ENCODE measurements around the gene ITGAE. TPM values are rescaled to one million over a fixed set of nuclear protein-coding genes. Genes with fewer than 3 reads are reported as not detected.

ITGAE gene, protein sequence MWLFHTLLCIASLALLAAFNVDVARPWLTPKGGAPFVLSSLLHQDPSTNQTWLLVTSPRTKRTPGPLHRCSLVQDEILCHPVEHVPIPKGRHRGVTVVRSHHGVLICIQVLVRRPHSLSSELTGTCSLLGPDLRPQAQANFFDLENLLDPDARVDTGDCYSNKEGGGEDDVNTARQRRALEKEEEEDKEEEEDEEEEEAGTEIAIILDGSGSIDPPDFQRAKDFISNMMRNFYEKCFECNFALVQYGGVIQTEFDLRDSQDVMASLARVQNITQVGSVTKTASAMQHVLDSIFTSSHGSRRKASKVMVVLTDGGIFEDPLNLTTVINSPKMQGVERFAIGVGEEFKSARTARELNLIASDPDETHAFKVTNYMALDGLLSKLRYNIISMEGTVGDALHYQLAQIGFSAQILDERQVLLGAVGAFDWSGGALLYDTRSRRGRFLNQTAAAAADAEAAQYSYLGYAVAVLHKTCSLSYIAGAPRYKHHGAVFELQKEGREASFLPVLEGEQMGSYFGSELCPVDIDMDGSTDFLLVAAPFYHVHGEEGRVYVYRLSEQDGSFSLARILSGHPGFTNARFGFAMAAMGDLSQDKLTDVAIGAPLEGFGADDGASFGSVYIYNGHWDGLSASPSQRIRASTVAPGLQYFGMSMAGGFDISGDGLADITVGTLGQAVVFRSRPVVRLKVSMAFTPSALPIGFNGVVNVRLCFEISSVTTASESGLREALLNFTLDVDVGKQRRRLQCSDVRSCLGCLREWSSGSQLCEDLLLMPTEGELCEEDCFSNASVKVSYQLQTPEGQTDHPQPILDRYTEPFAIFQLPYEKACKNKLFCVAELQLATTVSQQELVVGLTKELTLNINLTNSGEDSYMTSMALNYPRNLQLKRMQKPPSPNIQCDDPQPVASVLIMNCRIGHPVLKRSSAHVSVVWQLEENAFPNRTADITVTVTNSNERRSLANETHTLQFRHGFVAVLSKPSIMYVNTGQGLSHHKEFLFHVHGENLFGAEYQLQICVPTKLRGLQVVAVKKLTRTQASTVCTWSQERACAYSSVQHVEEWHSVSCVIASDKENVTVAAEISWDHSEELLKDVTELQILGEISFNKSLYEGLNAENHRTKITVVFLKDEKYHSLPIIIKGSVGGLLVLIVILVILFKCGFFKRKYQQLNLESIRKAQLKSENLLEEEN
- total RNA-seq, result 9.1 and 21.7 TPM in 2 replicates

DNA sequence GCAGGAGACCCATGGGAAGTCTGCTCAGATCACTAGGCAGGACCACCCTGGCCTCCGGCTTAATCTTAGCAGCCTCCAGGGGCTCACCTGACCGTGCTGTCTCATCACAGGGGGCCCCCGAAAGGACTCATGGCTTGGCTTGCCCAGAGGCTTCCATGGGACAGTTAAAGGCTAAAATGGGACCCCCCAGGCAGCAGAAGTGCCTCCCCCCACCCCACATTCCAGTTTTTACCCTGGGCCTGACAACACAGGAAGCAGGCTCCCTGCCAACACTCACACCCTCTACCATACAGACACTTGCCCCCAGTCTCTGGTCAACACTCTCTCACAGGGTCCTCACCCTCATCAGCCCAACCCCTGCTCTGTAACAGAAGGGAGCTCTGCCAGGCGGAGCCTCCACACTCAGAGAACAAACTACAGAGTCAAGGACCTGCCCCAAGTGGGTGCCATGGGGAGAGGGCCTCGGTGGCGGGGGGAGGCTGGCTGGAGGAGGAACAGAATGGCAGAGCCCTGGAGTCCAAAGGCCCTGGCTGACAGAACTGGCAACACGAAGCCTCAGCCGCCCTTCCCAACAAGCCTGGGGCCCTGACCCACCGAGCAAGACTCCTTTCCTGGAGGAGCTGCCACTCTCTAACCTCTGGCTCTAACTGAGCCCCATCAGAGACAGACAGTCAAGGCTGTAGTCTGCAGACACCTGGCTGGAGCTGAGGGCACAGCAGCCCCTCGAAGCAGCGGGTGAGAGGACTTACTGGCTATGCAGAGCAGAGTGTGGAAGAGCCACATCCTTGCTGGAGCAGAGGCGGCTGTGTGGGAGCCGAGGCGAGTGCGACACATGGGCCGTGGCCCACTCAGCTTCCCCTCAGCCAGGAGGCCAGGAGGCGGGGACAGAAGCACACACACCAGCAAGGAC, at the start of gene ITGAE:
ITGAE (minus strand) TSS at position 827 of the 910 bp plus-strand sequence; CDS start at position 783, 44 bp downstream.

DNA sequence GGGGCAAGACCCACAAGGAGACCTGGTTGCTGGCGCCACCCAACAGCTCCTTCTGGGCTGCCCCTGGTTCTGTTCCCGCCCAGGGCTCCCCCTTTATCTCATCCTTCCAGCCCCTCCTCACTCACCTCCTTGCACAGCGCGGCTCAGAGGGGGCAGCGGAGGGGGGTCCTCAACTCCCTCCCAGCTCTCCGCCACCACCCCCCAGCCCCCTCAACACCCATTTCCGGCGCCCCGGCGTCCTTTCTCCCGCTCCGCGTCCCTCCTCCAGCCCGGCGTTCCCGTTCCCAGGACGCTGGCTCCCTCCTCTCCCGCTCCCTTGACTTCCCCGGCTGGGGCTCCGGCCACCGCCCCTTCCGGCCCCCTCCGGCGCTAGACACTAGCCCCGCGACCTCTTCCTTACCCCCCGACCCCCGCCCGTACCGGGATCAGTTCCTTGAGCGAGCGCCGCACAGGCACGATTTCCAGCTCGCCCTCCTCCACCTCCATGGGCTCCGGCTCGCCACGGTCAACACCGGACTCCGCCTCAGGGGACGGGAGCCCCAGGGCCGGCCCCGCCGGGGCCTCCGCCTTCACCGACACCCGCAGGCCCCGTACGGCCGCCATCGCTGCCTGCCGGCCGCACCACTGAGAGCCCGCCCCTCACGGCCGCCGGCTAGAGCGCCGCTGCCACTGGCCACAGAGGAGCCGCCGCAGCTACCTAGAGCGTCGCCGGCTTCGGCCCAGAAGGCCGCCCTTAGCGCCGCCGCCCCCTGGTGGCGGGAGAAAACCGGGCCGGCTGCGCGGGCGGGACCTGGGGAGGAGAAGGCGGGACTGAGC, 44.8 kb upstream of the ITGAE start, which contains the start of gene NCBP3:
NCBP3 (minus strand) TSS at position 626 of the 816 bp plus-strand sequence; CDS start at position 603, 23 bp downstream.

DNA sequence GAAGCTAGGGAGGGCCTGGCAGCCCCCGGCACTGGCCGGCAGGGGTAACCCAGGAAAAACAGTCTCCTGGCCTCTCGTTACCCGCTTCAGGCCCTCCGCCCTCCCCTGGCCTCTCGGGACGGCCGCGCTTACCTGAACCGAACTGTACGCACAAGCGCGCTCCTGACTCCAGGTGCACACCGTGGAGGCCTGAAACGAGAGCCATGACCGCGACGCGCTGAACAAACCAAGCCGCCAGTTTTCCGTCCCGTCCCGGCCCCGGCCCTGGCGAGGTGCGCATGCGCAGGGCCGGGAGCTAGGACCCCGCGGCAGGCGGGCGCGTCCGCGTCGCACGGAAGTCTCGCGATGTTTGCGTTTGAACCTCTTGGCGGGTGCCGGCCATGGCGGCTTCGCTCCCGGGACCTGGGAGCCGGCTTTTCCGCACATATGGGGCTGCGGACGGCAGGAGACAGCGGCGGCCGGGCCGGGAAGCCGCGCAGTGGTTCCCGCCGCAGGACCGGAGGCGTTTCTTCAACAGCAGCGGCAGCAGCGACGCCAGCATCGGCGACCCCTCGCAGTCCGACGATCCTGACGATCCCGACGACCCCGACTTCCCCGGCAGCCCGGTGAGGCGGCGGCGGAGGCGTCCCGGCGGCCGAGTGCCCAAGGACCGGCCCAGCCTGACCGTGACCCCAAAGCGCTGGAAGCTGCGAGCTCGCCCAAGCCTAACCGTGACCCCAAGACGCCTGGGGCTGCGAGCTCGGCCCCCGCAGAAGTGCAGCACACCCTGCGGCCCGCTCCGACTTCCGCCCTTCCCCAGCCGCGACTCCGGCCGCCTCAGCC, 77.2 kb downstream of the ITGAE start, which contains the start of gene HASPIN:
HASPIN (plus strand) TSS at position 348 of the 822 bp plus-strand sequence; CDS start at position 381, 33 bp downstream.

DNA sequence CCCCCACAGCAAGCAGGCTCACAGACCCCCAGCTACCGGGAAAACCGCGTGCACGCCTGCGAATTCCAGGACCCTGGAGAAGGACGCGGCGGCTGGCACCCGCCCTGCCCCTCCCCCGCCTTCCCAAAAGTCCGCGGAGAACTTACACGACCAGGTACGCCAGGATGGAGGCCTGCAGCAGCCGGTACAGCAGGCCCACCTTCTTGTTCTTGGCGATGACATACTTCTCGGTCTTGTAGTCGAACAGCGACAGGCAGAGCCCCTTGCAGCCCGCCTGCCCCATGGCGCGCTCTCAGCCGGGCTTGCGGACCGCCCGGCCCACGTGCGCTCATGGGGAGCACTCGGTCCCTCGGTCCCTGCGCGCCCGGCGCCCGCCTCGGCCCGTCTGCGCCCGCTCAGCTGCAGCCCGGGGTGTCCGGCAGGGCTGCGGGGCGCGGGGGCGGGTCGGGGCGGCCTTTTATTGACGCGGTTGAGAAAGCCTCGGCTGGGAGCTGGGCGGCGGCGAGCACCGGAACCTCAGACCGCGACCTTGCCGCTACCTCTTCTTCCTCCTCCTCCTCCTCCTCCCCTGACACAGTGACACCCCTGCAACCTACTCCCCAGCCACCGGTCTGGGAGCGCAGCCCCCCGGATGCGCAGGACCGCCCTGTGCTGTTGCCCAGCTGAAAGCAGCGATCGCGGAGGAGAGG, 105.1 kb downstream of the ITGAE start, which contains the start of gene P2RX5:
P2RX5 (minus strand) TSS at position 433 of the 689 bp plus-strand sequence; CDS start at position 283, 150 bp downstream.

DNA sequence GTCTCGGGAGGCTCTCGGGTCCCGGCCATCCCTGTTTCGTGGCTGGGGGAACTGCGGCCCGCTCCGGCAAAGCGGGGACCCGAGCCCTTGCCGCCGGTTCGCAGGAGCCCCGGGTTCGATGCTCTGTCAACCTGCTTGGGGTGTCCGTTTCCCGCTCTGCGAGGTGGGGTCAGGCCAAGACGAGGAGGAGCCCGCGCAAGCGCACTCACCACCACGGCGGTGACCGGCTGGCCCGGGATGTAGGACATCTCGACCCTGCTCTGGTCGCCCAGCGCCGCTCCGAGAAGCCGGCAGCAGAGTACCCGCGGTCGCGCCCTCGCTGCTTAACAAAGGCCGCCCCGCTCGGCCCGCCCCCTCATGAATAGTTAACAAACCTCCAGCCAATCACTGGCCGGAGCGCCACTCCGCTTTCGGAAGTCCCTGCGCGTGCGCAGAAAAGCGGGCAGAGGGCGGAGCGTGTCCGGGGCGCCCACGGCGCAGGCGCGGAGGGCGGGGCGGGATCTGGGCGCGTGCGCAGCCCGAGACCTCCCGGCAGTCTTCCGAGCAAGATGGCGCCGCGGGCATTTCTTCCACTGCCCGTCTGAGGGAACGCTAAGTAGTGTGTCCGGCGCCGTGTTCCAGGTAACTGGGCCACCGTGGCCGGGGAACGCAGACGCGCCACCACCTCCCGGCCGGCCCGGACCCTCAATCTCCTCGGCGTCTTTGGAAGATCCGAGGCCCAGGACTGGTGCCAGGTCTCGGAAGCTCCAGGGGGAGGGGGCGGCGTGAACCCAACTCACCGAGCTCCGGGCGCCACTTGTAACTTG, 132.5 kb downstream of the ITGAE start, which contains the start of the genes EMC6 and TAX1BP3:
EMC6 (plus strand) TSS at position 534 of the 806 bp plus-strand sequence. CDS start 335 bp downstream, outside the sequence.
TAX1BP3 (minus strand) TSS at position 300 of the 806 bp plus-strand sequence; CDS start at position 248, 52 bp downstream.

Other genes starting within 250 kb of the ITGAE start
- gene TRPV3, start 243.4 kb downstream of the ITGAE start, total RNA-seq, result 0.65 and 1.2 TPM in 2 replicates
- gene TRPV1, start 191.8 kb downstream of the ITGAE start, total RNA-seq, result 1.5 and 3.6 TPM in 2 replicates
- 11.3 and 11.4 TPM in 2 replicates for gene SHPK, start 164.9 kb downstream of the ITGAE start, total RNA-seq
- gene CTNS, start 164.4 kb downstream of the ITGAE start, total RNA-seq, result 14.5 and 19.0 TPM in 2 replicates
- gene TAX1BP3, start 132.6 kb downstream of the ITGAE start, total RNA-seq, result 255 and 301 TPM in 2 replicates
- gene EMC6, start 132.4 kb downstream of the ITGAE start, total RNA-seq, result 13.9 and 16.3 TPM in 2 replicates
- 2.5 and 2.7 TPM in 2 replicates for gene P2RX5, start 105.0 kb downstream of the ITGAE start, total RNA-seq
- gene HASPIN, start 77.3 kb downstream of the ITGAE start, total RNA-seq, result 1.2 and 4.1 TPM in 2 replicates
- gene NCBP3, start 45.1 kb upstream of the ITGAE start, total RNA-seq, result 24.6 and 31.0 TPM in 2 replicates
- gene CAMKK1, start 91.9 kb upstream of the ITGAE start, total RNA-seq, result 7.7 and 12.6 TPM in 2 replicates
- gene P2RX1, start 115.3 kb upstream of the ITGAE start, total RNA-seq, result 4.8 and 17.3 TPM in 2 replicates
- 14.6 and 21.9 TPM in 2 replicates for gene ATP2A3, start 163.2 kb upstream of the ITGAE start, total RNA-seq

Data from smooth muscle cell of the umbilical artery (primary cell).